Loucy (cell line): Measurements from ENCODE around the gene SCFD2.

ENCODE experiments used
- H2AFZ ChIP-seq: fragments of 200-600 bp; sonication (generic); 2 replicates; pipeline ENCODE4 v1.6.0; 2016; ENCODE audit warnings: antibody characterized with exemption, mild to moderate bottlenecking, low read length, moderate library complexity
- H3F3A ChIP-seq: fragments of 200-600 bp; 2 replicates; pipeline ENCODE4 v1.6.0; 2016; ENCODE audit warnings: antibody characterized with exemption, low read depth, mild to moderate bottlenecking
- H3K27me3 ChIP-seq: fragments of 200-600 bp; sonication (generic); 2 replicates; pipeline ENCODE4 v1.6.1; 2014; ENCODE audit warnings: low read length, mild to moderate bottlenecking; ENCODE audit not compliant: insufficient read depth, poor library complexity, severe bottlenecking
- H3K36me3 ChIP-seq: fragments of 200-600 bp; sonication (generic); 2 replicates; pipeline ENCODE4 v1.6.1; 2016; ENCODE audit warnings: low read length; ENCODE audit not compliant: insufficient read depth
- H3K4me1 ChIP-seq: fragments of 200-600 bp; sonication (generic); 2 replicates; pipeline ENCODE4 v1.5.1; 2014; ENCODE audit warnings: low read length, mild to moderate bottlenecking; ENCODE audit not compliant: insufficient read depth, poor library complexity, severe bottlenecking
- H3K4me2 ChIP-seq: fragments of 200-600 bp; sonication (generic); 2 replicates; pipeline ENCODE4 v1.6.0; 2014; ENCODE audit warnings: antibody characterized with exemption, low read length, low read depth, mild to moderate bottlenecking; ENCODE audit not compliant: poor library complexity, severe bottlenecking
- H3K4me3 ChIP-seq: fragments of 200-600 bp; sonication (generic); 2 replicates; pipeline ENCODE4 v1.5.1; 2014; ENCODE audit warnings: low read length, mild to moderate bottlenecking, mixed read lengths; ENCODE audit not compliant: poor library complexity, severe bottlenecking
- H3K79me2 ChIP-seq: fragments of 200-600 bp; sonication (generic); 2 replicates; pipeline ENCODE4 v1.6.1; 2014; ENCODE audit warnings: low read length; ENCODE audit not compliant: insufficient read depth
- H3K9ac ChIP-seq: fragments of 200-600 bp; sonication (generic); 2 replicates; pipeline ENCODE4 v1.6.0; 2014; ENCODE audit warnings: mild to moderate bottlenecking, low read depth, low read length, moderate library complexity; ENCODE audit not compliant: poor library complexity, severe bottlenecking
- H3K9me2 ChIP-seq: fragments of 200-600 bp; sonication (generic); replicated peaks from 2 replicates; pipeline ENCODE4 v1.6.1; 2016; ENCODE audit warnings: low read depth, low read length, mixed read lengths
- H3K9me3 ChIP-seq: fragments of 200-600 bp; sonication (generic); 2 replicates; pipeline ENCODE4 v1.6.1; 2014; ENCODE audit warnings: mild to moderate bottlenecking, antibody characterized with exemption, low read length, low read depth; ENCODE audit not compliant: insufficient read depth
- H4K20me1 ChIP-seq: fragments of 200-600 bp; sonication (generic); 2 replicates; pipeline ENCODE4 v1.6.0; 2014; ENCODE audit warnings: antibody characterized with exemption, low read length, mild to moderate bottlenecking; ENCODE audit not compliant: insufficient read depth, poor library complexity, severe bottlenecking
- CTCF ChIP-seq: fragments of 200-600 bp; sonication (generic); conservative IDR thresholded peaks from 2 replicates; pipeline ENCODE4 v1.5.1; 2014; ENCODE audit warnings: mild to moderate bottlenecking, antibody characterized with exemption, low read length
- EZH2phosphoT487 ChIP-seq: fragments of 200-600 bp; IDR thresholded peaks from 2 replicates; pipeline ENCODE4 v1.6.1; 2018; ENCODE audit warnings: antibody characterized with exemption, mild to moderate bottlenecking, moderate library complexity, borderline replicate concordance

The SCFD2 gene

GRCh38 chr4:52877036-52877435, 488.8 kb downstream of the SCFD2 start:
- Histone ChIP-seq H3K4me3 (no peak overlapping the region), H3K27me3 (no peaks in the 10 kb centered on the region), H3K9me2 (no peaks in the 10 kb centered on the region), H3K9me3 (no peaks in the 10 kb centered on the region), H3K9ac (no peak overlapping the region), H4K20me1 (no peaks in the 10 kb centered on the region), H3K4me1 (peaks cover 16% of the 10 kb centered on the region), H3K79me2 (no peaks in the 10 kb centered on the region), H3K36me3 (no peaks in the 10 kb centered on the region), H3F3A (no peaks in the 10 kb centered on the region), H3K4me2 (no peak overlapping the region), H2AFZ (no peak overlapping the region)
- no peak for TF ChIP-seq EZH2phosphoT487
- TF ChIP-seq CTCF: no peak

GRCh38 chr4:52876069-52876468, 489.8 kb downstream of the SCFD2 start:
- no peaks in the 10 kb centered on the region for H3F3A ChIP-seq
- TF ChIP-seq CTCF (no peak), EZH2phosphoT487 (no peak)
- no peak overlapping the region for H3K9ac ChIP-seq
- H3K27me3 ChIP-seq: no peaks in the 10 kb centered on the region
- H3K9me2 ChIP-seq: no peaks in the 10 kb centered on the region
- H4K20me1 ChIP-seq: no peaks in the 10 kb centered on the region
- peaks cover 12% of the 10 kb centered on the region for H3K4me1 ChIP-seq
- no peak overlapping the region for H3K4me2 ChIP-seq
- H3K4me3 ChIP-seq: no peak overlapping the region
- no peaks in the 10 kb centered on the region for H3K9me3 ChIP-seq
- H2AFZ ChIP-seq: no peak overlapping the region
- H3K79me2 ChIP-seq: no peaks in the 10 kb centered on the region
- no peaks in the 10 kb centered on the region for H3K36me3 ChIP-seq

GRCh38 chr4:52874948-52875347, 490.9 kb downstream of the SCFD2 start:
- no peaks in the 10 kb centered on the region for H3K9me3 ChIP-seq
- no peak overlapping the region for H3K9ac ChIP-seq
- H3K9me2 ChIP-seq: no peaks in the 10 kb centered on the region
- no peak overlapping the region for H2AFZ ChIP-seq
- H3K36me3 ChIP-seq: no peaks in the 10 kb centered on the region
- H3K4me2 ChIP-seq: no peak overlapping the region
- H3F3A ChIP-seq: no peaks in the 10 kb centered on the region
- H3K4me3 ChIP-seq: no peak overlapping the region
- peaks cover 6% of the 10 kb centered on the region for H3K4me1 ChIP-seq
- no peaks in the 10 kb centered on the region for H4K20me1 ChIP-seq
- TF ChIP-seq CTCF: no peak
- no peak for TF ChIP-seq EZH2phosphoT487
- no peaks in the 10 kb centered on the region for H3K79me2 ChIP-seq
- H3K27me3 ChIP-seq: no peaks in the 10 kb centered on the region
